A172 (cell line): ENCODE data around the gene TRPC1. TPM values are rescaled to one million over a fixed set of nuclear protein-coding genes. Genes with fewer than 3 reads are reported as not detected.

Experiments
- DNase-seq: peaks from one replicate; pipeline ENCODE4 v3.0.0-alpha.2; 2015; ENCODE audit warnings: low spot score
- total RNA-seq: library from RNA; depleted of rRNA; stranded (reverse); fragments of >200 nt; shearing (Covaris generic); gene quantifications from 2 replicates; pipeline ENCODE4 v1.2.3, GENCODE V29; 2014; rRNA removed

The TRPC1 gene
- total RNA-seq, 1 experiment from 2014 or later: 34.8 TPM

GRCh38 chr3:142839831-142840230 is 116.0 kb downstream of the TRPC1 start:
- no peak for DNase-seq

- DNase-seq: peak; percentile 53
Observed at GRCh38 chr3:142844339-142844977, 120.6 kb downstream of the TRPC1 start.

GRCh38 chr3:142846779-142847577 is 123.1 kb downstream of the TRPC1 start:
- no peak for DNase-seq

GRCh38 chr3:142849148-142849547 is 125.3 kb downstream of the TRPC1 start:
- DNase-seq: no peak

- DNase-seq: peak; percentile 92
Observed at GRCh38 chr3:142850395-142851023, 126.7 kb downstream of the TRPC1 start.

GRCh38 chr3:142852009-142852408 is 128.2 kb downstream of the TRPC1 start:
- DNase-seq: no peak

- peak; percentile 48 for DNase-seq
Observed at GRCh38 chr3:142853270-142854168, 129.7 kb downstream of the TRPC1 start.

- peak; percentile 52 for DNase-seq
Observed at GRCh38 chr3:142857056-142857455, 133.2 kb downstream of the TRPC1 start.

Other genes starting within 250 kb of the TRPC1 start
- gene ATR, start 145.3 kb upstream of the TRPC1 start, total RNA-seq: 34.7 and 40.8 TPM in 2 replicates
- gene PLS1, start 127.6 kb upstream of the TRPC1 start, total RNA-seq: 6.6 and 7.0 TPM in 2 replicates
- gene PCOLCE2, start 165.0 kb downstream of the TRPC1 start, total RNA-seq: 6.7 and 22.9 TPM in 2 replicates
- gene PAQR9, start 239.6 kb downstream of the TRPC1 start, total RNA-seq: 0.07 TPM in 1 of 2 replicates, not detected in the other